Common myeloid progenitor, CD34-positive (primary cell): ENCODE measurements around the gene SPTBN1.

Experiments
- CTCF ChIA-PET: fragments of 350-600 bp; sonication (Branson Sonifier 250); formaldehyde crosslinking; loops from one replicate; lab custom pipeline; 2021; ENCODE audit warnings: antibody characterized with exemption; lab: Charles Lee
- POLR2A ChIA-PET: fragments of 350-600 bp; sonication (Branson Sonifier 250); formaldehyde crosslinking; loops from one replicate; lab custom pipeline; 2021; ENCODE audit warnings: antibody characterized with exemption; lab: Charles Lee
- DNase-seq, 3 donors: peaks; one replicate each; pipeline versions ENCODE4 v3.0.0 to v3.0.0-alpha.2; 2013
- H3K27ac ChIP-seq, 2 experiments: 1 replicate in 1 of 2; 2 replicates in 1 of 2; pipeline ENCODE4 v1.7.0; 2013; ENCODE audit warnings: inconsistent platforms in 2 of 2, low read length in 2 of 2, mild to moderate bottlenecking in 2 of 2, low read depth in 1 of 2, moderate library complexity in 1 of 2; ENCODE audit not compliant: severe bottlenecking in 2 of 2, insufficient read depth in 1 of 2, poor library complexity in 1 of 2
- H3K27me3 ChIP-seq, 5 experiments: replicated peaks in 2 of 5; 1 replicate in 3 of 5; 2 replicates in 2 of 5; pipeline versions ENCODE4 v1.6.1 to v1.7.0; 2013; ENCODE audit warnings: low read length in 4 of 5, mild to moderate bottlenecking in 2 of 5, moderate library complexity in 2 of 5, inconsistent platforms in 1 of 5; ENCODE audit not compliant: insufficient read depth in 5 of 5, control insufficient read depth in 4 of 5
- H3K36me3 ChIP-seq, 4 experiments: 1 replicate in 2 of 4; 2 replicates in 2 of 4; pipeline versions ENCODE4 v1.6.1 to v1.7.0; 2013; ENCODE audit warnings: low read length in 3 of 4, control low read depth in 1 of 4, mild to moderate bottlenecking in 1 of 4; ENCODE audit not compliant: control insufficient read depth in 4 of 4, insufficient read depth in 4 of 4
- H3K4me1 ChIP-seq, 4 experiments: 1 replicate in 3 of 4; 2 replicates in 1 of 4; pipeline versions ENCODE4 v1.6.1 to v1.7.1; 2013; ENCODE audit warnings: low read length in 3 of 4, mild to moderate bottlenecking in 3 of 4, control low read depth in 1 of 4, inconsistent platforms in 1 of 4, moderate library complexity in 1 of 4; ENCODE audit not compliant: control insufficient read depth in 4 of 4, insufficient read depth in 4 of 4; ENCODE audit errors: control extremely low read depth in 1 of 4
- H3K4me3 ChIP-seq, 7 experiments: 1 replicate in 4 of 7; 2 replicates in 3 of 7; pipeline versions ENCODE4 v1.5.1 to v1.7.0; 2013; ENCODE audit warnings: mild to moderate bottlenecking in 7 of 7, low read length in 6 of 7, moderate library complexity in 6 of 7, inconsistent platforms in 2 of 7, low read depth in 2 of 7, control low read depth in 1 of 7; ENCODE audit not compliant: insufficient read depth in 4 of 7, control insufficient read depth in 1 of 7; ENCODE audit errors: extremely low read depth in 1 of 7
- H3K9me3 ChIP-seq, 5 experiments: 1 replicate in 4 of 5; 2 replicates in 1 of 5; pipeline versions ENCODE4 v1.6.1 to v1.7.1; 2013; ENCODE audit warnings: low read length in 4 of 5, mild to moderate bottlenecking in 2 of 5, inconsistent platforms in 1 of 5, low read depth in 1 of 5, moderate library complexity in 1 of 5; ENCODE audit not compliant: control insufficient read depth in 4 of 5, insufficient read depth in 2 of 5; ENCODE audit errors: control extremely low read depth in 1 of 5
- WGBS: methylation state at CpG from one replicate; pipeline ENCODE4 v1.1.5; 2013; ENCODE audit not compliant: insufficient coverage; 5-methylcytosine and 5-hydroxymethylcytosine counted together

Gene SPTBN1

DNA sequence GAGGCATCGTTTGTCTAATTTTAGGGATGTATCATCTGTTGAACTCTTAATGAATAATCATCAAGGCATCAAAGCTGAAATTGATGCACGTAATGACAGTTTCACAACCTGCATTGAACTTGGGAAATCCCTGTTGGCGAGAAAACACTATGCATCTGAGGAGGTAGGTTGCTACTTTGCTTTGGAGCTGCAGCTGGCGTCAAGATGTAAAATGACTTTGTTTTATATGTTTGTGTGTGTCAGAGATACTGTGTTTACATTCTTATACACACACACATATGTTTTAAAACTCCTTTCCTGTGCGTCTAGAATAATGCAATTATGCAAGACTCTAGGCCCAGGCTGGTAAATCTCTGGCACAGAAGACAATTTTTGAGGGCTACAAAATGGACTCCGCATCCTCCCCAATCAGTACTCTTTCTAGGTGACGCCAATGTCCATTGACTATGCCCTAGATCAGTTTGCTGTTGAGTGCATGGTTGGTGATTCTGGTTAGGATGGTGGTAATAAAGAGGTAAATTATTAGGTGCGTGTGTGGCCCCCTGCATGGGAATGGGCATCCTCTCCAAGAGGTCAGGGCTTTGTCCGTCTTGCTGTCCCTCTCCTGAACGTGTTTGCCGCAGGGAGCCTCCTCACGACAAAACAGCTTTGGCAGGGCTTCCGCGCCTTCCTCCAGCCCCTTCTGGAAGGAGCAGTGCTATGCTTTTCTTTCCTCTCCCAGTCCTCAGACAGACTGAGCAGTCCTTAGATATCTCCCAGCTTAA lies 199.1 kb downstream of the SPTBN1 start:
- H3K4me3 ChIP-seq: no peak overlapping the region
- ChIA-PET CTCF (interaction anchor here (0.9 to 5.4 kb wide), 5 partner anchors 9 to 552 kb away, joined by 3 to 25 read pairs (median 6); no protein-coding TSS in a partner anchor), POLR2A (interaction anchor here (0.9 to 1.0 kb wide), 2 partner anchors 9 to 548 kb away, joined by 3 read pairs; no protein-coding TSS in a partner anchor)
- H3K4me1 ChIP-seq: no peaks in the 10 kb centered on the region
- H3K9me3 ChIP-seq: no peaks in the 10 kb centered on the region
- H3K27me3 ChIP-seq: no peaks in the 10 kb centered on the region
- DNase-seq: no peak
- H3K27ac ChIP-seq: no peak overlapping the region
- WGBS: 98% methylated on average over 10 of the region's 14 CpGs
- H3K36me3 ChIP-seq: peaks cover 49 to 95% (median 69%) of the 10 kb centered on the region in 4 experiments

DNA sequence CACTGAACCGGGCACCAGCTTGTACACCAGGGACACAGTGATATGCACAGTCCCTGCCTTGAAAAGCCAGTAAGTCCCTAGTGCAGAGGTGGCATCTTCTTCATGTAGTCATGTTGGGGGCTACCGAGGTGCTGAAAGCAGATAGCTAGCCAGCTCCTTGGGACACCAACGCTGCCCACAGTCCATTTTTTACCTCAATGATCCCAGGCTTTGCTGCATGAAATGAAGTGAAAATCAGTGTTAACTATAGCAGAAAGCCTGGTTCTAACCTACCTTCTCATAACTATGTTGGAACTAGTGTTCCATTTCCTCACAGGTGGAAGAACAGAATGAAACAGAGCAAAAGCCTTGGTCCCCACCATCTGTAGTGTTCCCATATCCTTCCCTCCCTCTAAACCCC lies 200.7 kb downstream of the SPTBN1 start:
- ChIA-PET CTCF (interaction anchor here (1.0 to 5.4 kb wide), 9 partner anchors 9 to 550 kb away, joined by 3 to 25 read pairs (median 5); no protein-coding TSS in a partner anchor), POLR2A (no interaction called here)
- Histone ChIP-seq H3K27ac (no peak overlapping the region), H3K27me3 (no peaks in the 10 kb centered on the region), H3K4me3 (no peak overlapping the region), H3K9me3 (no peaks in the 10 kb centered on the region), H3K36me3 (peaks cover 42 to 96% (median 72%) of the 10 kb centered on the region in 4 experiments), H3K4me1 (no peaks in the 10 kb centered on the region)
- WGBS: 100% methylated on average over 3 of the region's 3 CpGs
- DNase-seq: no peak

DNA sequence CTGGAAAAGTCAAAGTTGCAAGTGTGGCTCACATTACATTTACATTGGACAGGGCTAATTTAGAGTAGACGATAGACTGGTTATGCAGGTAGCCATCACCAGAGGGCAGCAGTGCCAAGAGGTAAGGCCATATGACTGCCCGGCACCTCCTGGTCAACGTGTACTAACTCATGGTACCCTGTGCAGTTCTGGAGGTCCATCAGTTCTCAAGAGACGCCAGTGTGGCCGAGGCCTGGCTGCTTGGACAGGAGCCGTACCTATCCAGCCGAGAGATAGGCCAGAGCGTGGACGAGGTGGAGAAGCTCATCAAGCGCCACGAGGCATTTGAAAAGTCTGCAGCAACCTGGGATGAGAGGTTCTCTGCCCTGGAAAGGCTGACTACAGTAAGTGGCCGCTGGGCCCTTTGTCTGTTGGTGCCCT lies 201.5 kb downstream of the SPTBN1 start:
- H3K36me3 ChIP-seq: peaks cover 37 to 96% (median 72%) of the 10 kb centered on the region in 4 experiments

DNA sequence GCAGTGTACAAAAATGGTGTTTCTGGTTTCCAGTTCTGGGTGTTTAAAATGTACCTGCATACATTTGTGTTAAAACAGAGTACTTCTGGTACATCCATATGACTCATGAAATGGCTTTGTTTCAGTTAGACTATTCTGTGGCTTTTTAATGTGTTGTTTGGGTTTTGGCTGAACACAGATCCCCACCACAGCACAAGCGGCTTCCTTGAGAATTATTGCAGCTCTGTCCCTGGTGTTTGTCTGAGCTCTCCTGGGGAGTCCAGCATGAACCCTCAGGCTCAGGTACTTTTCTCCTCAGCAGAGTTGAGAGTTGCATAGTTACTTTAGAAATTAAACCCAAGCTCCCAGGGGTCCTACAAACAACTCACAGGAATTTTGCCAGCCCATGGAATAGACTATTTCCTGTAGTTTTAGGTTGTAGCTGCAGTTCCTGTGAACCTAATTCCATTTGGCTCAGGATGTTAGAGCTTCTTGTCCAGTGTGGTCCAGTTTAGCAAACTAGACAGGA lies 202.5 kb downstream of the SPTBN1 start:
- DNase-seq: no peak
- ChIA-PET CTCF (interaction anchor here (0.6 to 5.4 kb wide), 13 partner anchors 8 to 628 kb away, joined by 3 to 25 read pairs (median 4); no protein-coding TSS in a partner anchor), POLR2A (interaction anchor here (0.7 to 0.9 kb wide), 2 partner anchors 9 to 58 kb away, joined by 3 read pairs; no protein-coding TSS in a partner anchor)
- Histone ChIP-seq H3K36me3 (peaks cover 37 to 97% (median 73%) of the 10 kb centered on the region in 4 experiments), H3K27me3 (no peaks in the 10 kb centered on the region), H3K4me1 (no peaks in the 10 kb centered on the region), H3K27ac (no peak overlapping the region), H3K4me3 (no peak overlapping the region), H3K9me3 (no peaks in the 10 kb centered on the region)
- 71% methylated on average over 1 of the region's 1 CpG for WGBS

More for the DNA sequence above, 201.5 kb downstream of the SPTBN1 start:
- Histone ChIP-seq H3K9me3 (no peaks in the 10 kb centered on the region), H3K27me3 (no peaks in the 10 kb centered on the region), H3K27ac (no peak overlapping the region), H3K4me1 (no peaks in the 10 kb centered on the region), H3K4me3 (no peak overlapping the region)
- WGBS: 85% methylated on average over 12 of the region's 12 CpGs
- ChIA-PET POLR2A (interaction anchor here (0.7 kb wide), 1 partner anchor 58 kb away, joined by 3 read pairs; no protein-coding TSS in a partner anchor), CTCF (interaction anchor here (0.6 to 5.4 kb wide), 13 partner anchors 8 to 551 kb away, joined by 3 to 25 read pairs (median 4); no protein-coding TSS in a partner anchor)
- DNase-seq: peak in 2 of 3 donors; percentile 41 to 49

DNA sequence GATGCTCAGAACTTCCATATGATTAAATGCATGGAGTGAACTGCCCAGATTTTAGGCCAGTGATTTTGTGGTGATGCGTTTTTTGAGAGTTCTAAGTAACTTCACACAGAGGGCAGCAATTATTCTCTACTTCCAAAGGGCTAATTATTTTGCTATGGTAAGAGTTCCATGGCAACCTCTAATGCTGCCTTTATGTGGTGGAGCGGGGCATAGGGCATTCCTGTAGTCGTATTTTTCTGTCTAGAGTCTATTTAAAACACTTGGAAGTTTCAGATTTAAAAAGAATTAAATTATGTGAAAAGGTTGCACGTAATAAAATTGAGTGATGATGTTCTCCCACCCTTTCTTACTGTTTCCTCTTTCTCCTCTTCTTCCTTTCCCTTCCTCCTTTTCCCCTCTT lies 203.4 kb downstream of the SPTBN1 start:
- Histone ChIP-seq H3K9me3 (no peaks in the 10 kb centered on the region), H3K27ac (no peak overlapping the region), H3K4me3 (no peak overlapping the region), H3K27me3 (no peaks in the 10 kb centered on the region), H3K36me3 (peaks cover 37 to 97% (median 77%) of the 10 kb centered on the region in 4 experiments), H3K4me1 (no peaks in the 10 kb centered on the region)
- no peak for DNase-seq
- POLR2A ChIA-PET: no interaction called here
- WGBS: no CpG with 5 or more reads among the region's 4 CpGs
- CTCF ChIA-PET: interaction anchor here (0.6 to 5.4 kb wide), 5 partner anchors 25 to 627 kb away, joined by 3 to 25 read pairs (median 8); no protein-coding TSS in a partner anchor

DNA sequence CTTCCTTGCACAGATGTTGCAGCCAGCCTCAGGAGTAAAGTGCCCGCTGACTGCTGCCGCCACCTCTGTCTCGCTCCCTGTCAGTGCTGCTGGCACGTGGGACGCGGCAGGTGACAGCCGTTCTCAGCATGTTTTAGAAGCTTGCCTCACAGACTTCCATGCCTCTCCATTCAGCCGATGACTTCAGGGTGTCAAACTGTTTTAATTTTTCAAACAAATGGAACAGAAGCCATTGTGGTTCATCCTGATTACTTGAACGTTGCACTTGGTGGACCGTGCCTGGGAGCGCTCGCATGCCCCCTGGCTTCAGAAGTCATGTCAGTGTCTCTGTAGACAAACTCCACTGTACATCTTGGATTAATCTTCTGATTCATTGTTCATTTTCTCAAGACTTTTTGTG lies 204.6 kb downstream of the SPTBN1 start:
- no peak for DNase-seq
- H3K27me3 ChIP-seq: no peaks in the 10 kb centered on the region
- 96% methylated on average over 12 of the region's 12 CpGs for WGBS
- H3K27ac ChIP-seq: no peak overlapping the region
- H3K4me3 ChIP-seq: no peak overlapping the region
- ChIA-PET POLR2A (no interaction called here), CTCF (interaction anchor here (1.2 to 6.5 kb wide), 6 partner anchors 16 to 140 kb away, joined by 3 to 82 read pairs (median 6); no protein-coding TSS in a partner anchor)
- H3K4me1 ChIP-seq: no peaks in the 10 kb centered on the region
- H3K9me3 ChIP-seq: no peaks in the 10 kb centered on the region
- peaks cover 33 to 96% (median 77%) of the 10 kb centered on the region in 4 experiments for H3K36me3 ChIP-seq
